Measurements from ENCODE around the gene CACNA1H. TPM values are rescaled to one million over a fixed set of nuclear protein-coding genes. Genes with fewer than 3 reads are reported as not detected.

Gene CACNA1H
- total and polyA plus RNA-seq, 2 of the 8 experiments (the other 6 are each of a cell fraction or from before 2014, with no cell fraction given): 14.0 to 28.7 TPM

DNA sequence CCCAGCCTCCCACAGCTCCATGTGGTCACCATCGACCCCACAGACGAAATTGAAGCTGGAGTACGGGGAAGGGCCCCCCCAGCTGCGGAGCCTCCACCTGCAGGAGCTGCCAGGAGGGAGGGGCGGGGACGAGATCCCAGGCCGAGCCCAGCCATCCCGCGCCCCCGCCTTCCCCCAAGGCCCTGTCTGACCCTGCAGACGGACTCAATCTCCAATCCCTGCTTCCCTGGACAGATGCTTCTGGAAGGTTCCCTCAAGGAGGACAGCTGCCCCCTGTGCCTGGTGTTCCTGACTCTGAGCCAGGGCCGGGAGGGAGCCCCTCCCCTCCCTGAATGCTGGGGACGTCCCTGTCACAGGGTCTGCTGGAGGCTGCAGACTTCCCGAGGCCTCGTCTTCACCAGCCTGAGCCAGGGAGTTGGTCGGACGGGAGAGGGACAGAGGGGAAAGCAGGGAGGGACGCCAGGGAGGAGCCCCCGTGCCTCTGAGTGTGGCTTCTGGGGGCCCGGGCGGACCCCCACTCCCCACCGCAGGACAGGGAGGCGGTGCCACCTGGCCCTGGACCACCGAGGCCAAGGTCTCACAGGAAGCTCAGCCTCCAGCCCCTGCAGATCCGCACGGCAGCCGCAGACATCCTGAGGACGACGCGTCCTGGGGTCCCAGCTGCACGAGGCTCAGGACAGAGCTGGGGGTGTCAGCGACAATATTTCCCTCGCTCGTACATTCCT is 35.6 kb upstream of the CACNA1H start (continued):
- no peak for TF ChIP-seq CHD7 (IDR thresholded peaks at IDR 0.05; ENCODE audit: insufficient replicate concordance, low read length)
